Right cardiac atrium (tissue), 5 donors: ENCODE measurements around the gene DENND5A. TPM values are rescaled to one million over a fixed set of nuclear protein-coding genes. Genes with fewer than 3 reads are reported as not detected.
"Not testable (repeated sequence)": the region's sequence is repeated elsewhere in the genome, so short reads cannot be mapped to it uniquely, and the experiment has no call there.

Experiments
- ATAC-seq, 2 donors: fragments of 200-7000 bp; cut with Tn5 transposase; one replicate each; pipeline versions ENCODE4 v1.8.0 to v1.9.1; 2020; ENCODE audit warnings: moderate library complexity in 2 of 2, mild to moderate bottlenecking in 1 of 2
- DNase-seq, 3 donors: peaks; one replicate each; pipeline ENCODE4 v3.0.0-alpha.2; 2020
- H3K27ac ChIP-seq: one replicate; pipeline ENCODE4 v1.5.1; 2013; ENCODE audit warnings: mild to moderate bottlenecking, low read length, control low read depth, moderate library complexity
- H3K27me3 ChIP-seq: one replicate; pipeline ENCODE4 v1.6.1; 2013; ENCODE audit not compliant: control insufficient read depth, insufficient read depth
- H3K4me1 ChIP-seq: one replicate; pipeline ENCODE4 v1.6.1; 2013; ENCODE audit warnings: low read length; ENCODE audit not compliant: control insufficient read depth, insufficient read depth
- H3K4me3 ChIP-seq: one replicate; pipeline ENCODE4 v1.5.1; 2013; ENCODE audit warnings: low read length, control low read depth
- H3K9me3 ChIP-seq: one replicate; pipeline ENCODE4 v1.6.1; 2013; ENCODE audit warnings: low read length; ENCODE audit not compliant: control insufficient read depth
- WGBS: extraction: QIAGEN DNeasy Blood & Tissue Kit; methylation state at CpG from one replicate; pipeline ENCODE4 v1.1.7; 2013; 5-methylcytosine and 5-hydroxymethylcytosine counted together
- intact Hi-C, 4 donors: fragments of 100-400 bp; cut with DNase I; formaldehyde crosslinking; loops; one replicate each; pipeline versions ENCODE4 v1.11.0 to v1.14.0; 2022 to 2023
- polyA plus RNA-seq: library from polyadenylated mRNA; stranded (reverse); fragments of 200-250 nt; gene quantifications from one replicate; pipeline ENCODE4 v1.2.3, GENCODE V29; 2013
- total RNA-seq, 4 donors: library from RNA; stranded (reverse); fragmentation: NEBNext Ultra II Directional; extraction: Animal tissue kit (Norgen Biotek cat#: 25700); gene quantifications; one replicate each; pipeline ENCODE4 v1.2.1, GENCODE V29; 2021
- donor health status: healthy with polysubstance abuse.
- donor health status: DM: no; HTN: yes; CAD: no.
- donor health status: DM: no; HTN: no; CAD: no.
- donor health status: DM: no; HTN: yes; CAD: no; lungs with severe emphysema.
- donor health status: DM: yes; HTN: yes; CAD: no.

DENND5A gene
- total and polyA plus RNA-seq, 5 donors, result 50.6 to 121 (median 88.9) TPM

DNA sequence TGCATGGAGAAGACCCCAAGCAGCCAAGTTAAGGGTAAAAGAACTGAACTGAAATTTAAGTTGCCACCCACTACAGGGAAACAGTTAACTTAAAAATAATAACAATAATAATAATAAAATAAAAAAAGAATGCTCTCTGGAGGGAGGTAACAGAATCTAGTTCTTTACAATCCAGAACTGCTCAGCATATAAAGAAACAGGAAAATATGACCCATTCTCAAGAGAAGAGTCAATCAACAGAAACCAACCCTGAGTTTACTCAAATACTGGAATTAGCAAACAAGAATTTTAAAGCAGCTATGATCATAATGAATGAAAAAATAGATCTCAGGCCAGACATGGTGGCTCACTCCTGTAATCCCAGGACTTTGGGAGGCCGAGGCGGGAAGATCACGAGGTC is 53.8 kb downstream of the DENND5A start:
- H3K4me1 ChIP-seq, result peaks cover 8% of the 10 kb centered on the region
- H3K4me3 ChIP-seq, result no peak overlapping the region
- H3K27ac ChIP-seq, result no peak overlapping the region
- intact Hi-C loops, result no loop called here
- WGBS, result 95% methylated on average over 3 of the region's 3 CpGs
- ATAC-seq, result no peak
- DNase-seq, result no peak
- no peaks in the 10 kb centered on the region for H3K9me3 ChIP-seq
- H3K27me3 ChIP-seq, result no peaks in the 10 kb centered on the region

DNA sequence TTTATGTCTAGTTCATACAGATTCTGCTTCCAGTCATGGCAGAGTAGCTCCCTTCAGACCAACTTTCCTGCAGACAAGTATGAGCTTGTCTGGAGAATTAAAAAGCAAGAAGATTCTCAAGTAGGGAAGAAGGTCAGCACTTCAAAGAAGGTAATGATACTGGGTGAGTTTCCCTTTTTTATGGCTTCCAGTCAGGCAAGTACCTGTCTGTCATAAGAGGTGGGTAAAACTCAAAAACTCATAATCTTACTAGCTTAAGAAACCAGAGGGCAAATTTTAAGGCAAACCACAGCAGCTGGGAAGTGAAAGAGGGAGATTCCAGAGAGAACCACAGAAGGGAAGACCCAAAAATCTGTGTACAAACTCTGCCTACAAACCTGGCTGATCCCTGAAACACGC is 54.2 kb downstream of the DENND5A start:
- ATAC-seq, result no peak

DNA sequence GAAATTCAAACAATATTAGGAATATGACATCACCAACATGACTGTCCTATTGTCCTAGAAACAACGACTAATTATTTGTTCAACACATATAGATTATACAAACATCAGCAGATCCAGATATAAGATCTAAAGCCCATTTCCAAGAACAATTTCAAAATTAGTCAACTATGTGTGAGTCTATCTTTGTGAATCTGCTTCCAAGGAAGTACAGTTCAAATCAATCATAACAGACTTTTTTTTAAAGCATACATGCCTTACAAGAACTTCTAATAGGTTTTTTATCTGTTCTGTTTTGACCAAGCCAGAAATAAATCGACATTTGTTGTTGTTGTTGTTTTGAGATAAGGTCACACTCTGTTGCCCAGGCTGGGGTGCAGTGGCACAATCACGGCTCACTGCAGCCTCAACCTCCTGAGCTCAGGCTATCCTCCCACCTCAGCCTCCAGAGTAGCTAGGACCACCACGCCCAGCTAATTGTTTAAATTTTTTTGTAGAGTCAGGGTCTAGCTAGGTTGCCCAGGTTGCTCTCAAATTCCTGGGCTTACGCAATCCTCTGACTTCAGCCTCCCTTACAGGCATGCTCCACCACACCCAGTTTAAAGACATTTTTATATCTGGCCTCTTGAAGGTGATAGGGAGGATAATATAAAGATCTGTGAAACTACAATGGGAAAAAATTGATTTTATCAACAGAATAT is 54.8 kb downstream of the DENND5A start:
- Histone ChIP-seq H3K4me3 (no peak overlapping the region), H3K27me3 (no peaks in the 10 kb centered on the region), H3K27ac (no peak overlapping the region), H3K9me3 (no peaks in the 10 kb centered on the region), H3K4me1 (peaks cover 8% of the 10 kb centered on the region)
- no peak for ATAC-seq
- 78% methylated on average over 5 of the region's 5 CpGs for WGBS
- no peak for DNase-seq
- intact Hi-C loops, result no loop called here

More for the DNA sequence above, 54.2 kb downstream of the DENND5A start:
- Histone ChIP-seq H3K27me3 (no peaks in the 10 kb centered on the region), H3K4me1 (peaks cover 8% of the 10 kb centered on the region), H3K4me3 (no peak overlapping the region), H3K9me3 (no peaks in the 10 kb centered on the region), H3K27ac (no peak overlapping the region)
- DNase-seq, result no peak
- intact Hi-C loops, result no loop called here
- WGBS, result 98% methylated on average over 1 of the region's 1 CpG

DNA sequence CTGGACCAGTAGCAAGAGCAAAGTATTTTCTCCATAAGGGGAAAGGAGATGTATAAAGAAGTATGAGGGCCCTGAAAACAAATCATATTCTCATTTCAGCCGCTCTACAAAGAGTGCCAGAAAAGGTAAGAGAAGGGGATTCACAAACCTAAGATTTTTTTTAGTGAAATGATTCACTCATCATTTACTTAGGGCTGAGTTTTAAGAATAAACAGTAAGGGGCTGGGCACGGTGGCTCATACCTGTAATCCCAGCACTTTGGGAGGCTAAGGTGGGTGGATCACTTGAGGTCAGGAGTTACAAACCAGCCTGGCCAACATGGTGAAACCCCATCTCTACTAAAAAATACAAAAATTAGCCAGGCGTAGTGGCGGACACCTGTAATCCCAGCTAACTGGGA is 55.5 kb downstream of the DENND5A start:
- intact Hi-C loops, H3K27me3 ChIP-seq, H3K27ac ChIP-seq, DNase-seq, H3K4me1 ChIP-seq, H3K9me3 ChIP-seq, H3K4me3 ChIP-seq, ATAC-seq: not testable (repeated sequence)
- WGBS, result 99% methylated on average over 4 of the region's 4 CpGs

DNA sequence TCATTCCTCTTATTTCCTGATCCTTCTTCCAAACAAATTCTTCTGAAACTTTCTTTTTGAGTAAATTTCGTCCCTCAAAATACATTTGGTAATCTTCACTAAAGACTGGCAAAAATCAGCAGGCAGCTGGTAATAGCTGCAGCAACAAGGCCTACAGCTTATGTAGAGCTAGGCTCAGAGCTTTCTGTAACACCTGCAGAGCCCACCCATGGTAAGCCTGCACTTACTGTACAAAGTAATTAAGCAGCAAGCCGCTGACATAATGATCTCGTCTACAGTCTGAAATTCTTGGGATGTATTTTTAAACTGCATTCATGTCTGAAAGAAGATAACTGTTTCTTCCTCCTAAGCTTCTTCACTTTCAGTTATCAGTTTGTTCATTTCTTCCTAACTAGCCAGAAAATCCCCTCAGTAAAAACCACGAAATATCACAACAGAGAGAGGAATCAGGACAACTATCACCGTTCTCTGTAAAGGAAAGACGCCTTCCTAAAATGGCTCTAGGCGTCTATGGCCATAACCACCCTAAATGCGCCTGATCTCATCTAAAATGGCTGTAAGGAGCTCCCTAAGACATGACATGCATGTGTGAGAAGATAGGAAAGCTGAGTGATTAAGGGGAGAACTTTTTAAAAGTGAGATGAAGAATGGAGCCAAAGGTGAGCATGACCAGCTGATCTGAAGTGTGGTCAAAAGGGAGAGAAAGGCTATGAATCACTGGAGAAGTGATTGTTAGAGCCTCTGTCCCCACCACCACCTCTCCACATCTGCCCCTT is 56.2 kb downstream of the DENND5A start:
- Histone ChIP-seq H3K9me3 (no peaks in the 10 kb centered on the region), H3K4me3 (no peak overlapping the region), H3K27ac (peak overlapping the region; percentile 7), H3K27me3 (no peaks in the 10 kb centered on the region), H3K4me1 (peaks cover 3% of the 10 kb centered on the region)
- ATAC-seq (no peak), DNase-seq (no peak)
- intact Hi-C loops, result no loop called here
- 63% methylated on average over 8 of the region's 8 CpGs for WGBS

DNA sequence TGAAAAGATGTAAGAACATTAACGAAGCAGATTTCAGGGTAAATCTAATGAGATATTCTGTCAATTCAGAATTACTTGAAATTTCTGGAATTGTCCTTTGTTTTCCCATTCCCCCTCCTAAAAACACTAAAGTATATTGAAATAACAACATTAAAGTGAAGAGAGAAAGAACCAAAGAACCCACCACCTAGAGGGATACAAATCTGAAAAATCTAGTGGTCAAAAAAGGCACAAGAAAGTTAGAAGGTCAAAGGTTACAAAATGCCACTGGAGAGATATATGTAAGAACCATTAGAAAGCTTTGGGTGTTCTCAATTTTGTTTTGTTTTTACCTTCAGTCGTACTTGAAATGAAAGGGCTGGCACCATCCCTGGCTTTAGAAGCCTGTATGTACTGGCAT is 57.9 kb downstream of the DENND5A start:
- Histone ChIP-seq H3K27me3 (no peaks in the 10 kb centered on the region), H3K9me3 (no peaks in the 10 kb centered on the region), H3K27ac (no peak overlapping the region), H3K4me3 (no peak overlapping the region), H3K4me1 (peaks cover 3% of the 10 kb centered on the region)
- intact Hi-C loops, result no loop called here
- no peak for DNase-seq
- 83% methylated on average over 2 of the region's 2 CpGs for WGBS
- no peak for ATAC-seq

DNA sequence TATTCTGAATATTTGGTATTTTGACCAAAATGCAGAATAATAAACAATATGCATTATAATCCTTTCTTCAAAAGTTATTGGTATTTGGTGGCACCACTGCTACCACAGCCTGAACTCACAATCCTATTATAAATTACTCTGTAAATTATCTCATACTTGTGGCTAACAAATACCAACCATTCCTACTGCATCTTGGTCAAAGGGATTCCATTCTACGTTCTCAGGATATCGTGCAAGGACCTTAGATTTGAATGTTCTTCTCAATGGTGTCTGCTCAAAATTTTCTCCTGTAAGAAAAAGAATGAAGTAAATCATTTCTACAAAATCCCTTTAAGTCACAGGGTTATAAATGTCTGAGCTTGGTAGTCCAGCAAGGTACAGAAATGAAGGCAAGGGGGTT is 58.7 kb downstream of the DENND5A start:
- DNase-seq, result no peak
- H3K27ac ChIP-seq, result no peak overlapping the region
- ATAC-seq, result no peak
- WGBS, result 52% methylated on average over 2 of the region's 2 CpGs
- no peak overlapping the region for H3K4me3 ChIP-seq
- peaks cover 3% of the 10 kb centered on the region for H3K4me1 ChIP-seq
- no peaks in the 10 kb centered on the region for H3K9me3 ChIP-seq
- H3K27me3 ChIP-seq, result no peaks in the 10 kb centered on the region
- intact Hi-C loops, result no loop called here

DNA sequence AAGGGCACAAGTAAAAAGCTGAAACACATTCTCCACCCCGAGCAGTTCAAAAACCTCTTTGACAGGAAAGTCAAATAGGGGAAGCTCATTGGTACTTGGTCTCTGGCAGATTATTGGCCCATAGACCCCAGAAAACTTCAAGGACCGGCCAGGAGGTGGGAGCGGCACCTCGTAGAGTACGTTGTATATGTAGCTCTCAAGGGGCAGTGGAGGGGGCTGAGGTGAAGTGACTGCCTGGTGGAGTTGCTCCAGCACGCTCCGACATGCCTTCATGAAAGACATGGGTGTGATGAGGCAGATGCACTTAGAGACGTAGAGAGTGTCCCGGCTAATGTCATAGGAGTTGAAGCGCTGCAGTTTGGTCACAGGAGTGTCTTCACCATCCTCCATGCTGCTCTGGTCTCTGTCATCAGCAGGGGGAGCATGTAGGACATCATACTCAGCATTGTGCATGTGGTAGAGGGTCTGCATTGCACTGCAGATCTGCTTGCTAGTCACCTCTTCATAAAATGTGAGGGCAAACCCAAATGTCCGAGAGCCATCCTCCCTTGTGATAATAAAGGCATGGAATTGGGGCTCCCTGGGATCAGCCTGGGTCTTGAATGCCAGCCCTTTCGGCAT is 61.3 kb downstream of the DENND5A start:
- H3K27ac ChIP-seq, result no peak overlapping the region
- WGBS, result 75% methylated on average over 12 of the region's 12 CpGs
- peaks cover 3% of the 10 kb centered on the region for H3K4me1 ChIP-seq
- no peak for DNase-seq
- H3K4me3 ChIP-seq, result no peak overlapping the region
- intact Hi-C loops, result loop anchor here in 1 of 4 donors (2.0 kb wide), 1 partner anchor 25 kb away; no protein-coding TSS in a partner anchor
- H3K27me3 ChIP-seq, result no peaks in the 10 kb centered on the region
- no peaks in the 10 kb centered on the region for H3K9me3 ChIP-seq
- ATAC-seq, result peak; percentile 64 to 67

DNA sequence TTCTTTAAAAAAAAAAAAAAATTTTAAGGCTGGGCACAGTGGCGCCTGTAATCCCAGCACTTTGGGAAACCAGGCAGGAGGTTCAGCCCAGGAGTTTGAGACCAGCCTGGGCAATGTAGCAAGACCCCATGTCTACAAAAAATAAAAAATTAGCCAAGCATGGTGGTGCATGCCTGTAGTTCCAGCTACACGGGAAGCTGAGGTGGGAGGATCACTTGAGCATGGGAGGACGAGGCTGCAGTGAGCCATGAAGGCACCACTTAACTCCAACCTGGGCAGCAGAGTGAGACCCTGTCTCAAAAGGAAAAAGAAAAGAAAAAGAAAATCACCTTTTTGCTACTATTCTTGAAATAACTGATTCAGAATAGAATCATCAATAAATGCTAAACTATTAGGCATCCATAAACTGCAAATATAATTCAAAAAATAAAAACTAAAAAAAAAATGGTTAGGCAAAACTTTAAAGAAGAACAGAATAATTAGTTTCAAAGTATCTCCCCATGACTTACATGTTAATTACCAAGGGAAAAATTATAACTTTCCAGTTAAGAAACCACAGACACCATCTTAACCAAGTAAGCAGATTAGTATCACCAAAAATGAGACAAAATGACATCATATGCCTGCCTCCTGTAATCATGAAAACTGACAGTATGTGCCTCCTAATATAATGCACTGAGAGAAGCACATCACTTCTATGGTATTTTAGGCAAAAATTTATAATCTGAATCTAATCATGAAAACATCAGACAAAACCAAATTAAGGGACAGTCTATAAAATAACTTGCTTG is 63.6 kb downstream of the DENND5A start:
- Histone ChIP-seq H3K4me1 (peaks cover 2% of the 10 kb centered on the region), H3K9me3 (no peaks in the 10 kb centered on the region), H3K27me3 (no peaks in the 10 kb centered on the region), H3K27ac (no peak overlapping the region), H3K4me3 (no peak overlapping the region)
- ATAC-seq, result no peak
- WGBS, result 88% methylated on average over 3 of the region's 3 CpGs
- intact Hi-C loops, result no loop called here
- DNase-seq, result no peak

DNA sequence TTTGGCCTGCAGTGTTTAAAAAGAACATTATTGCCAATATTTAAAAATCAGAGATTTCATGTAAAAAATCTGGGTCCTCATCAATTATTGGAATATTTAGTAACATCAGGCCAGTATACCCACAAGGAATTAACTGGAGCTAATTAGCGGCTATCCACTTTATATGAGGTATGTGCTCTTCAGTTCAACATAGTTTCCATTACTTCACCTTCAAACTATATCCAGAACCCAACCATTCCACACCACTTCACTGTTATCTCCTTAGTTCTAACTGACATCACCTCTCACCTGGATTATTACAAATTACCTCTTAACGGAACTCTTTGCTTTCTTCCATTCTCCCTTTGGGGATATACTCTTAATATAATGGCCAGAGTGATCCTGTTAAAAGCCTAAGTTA is 64.7 kb downstream of the DENND5A start:
- 73% methylated on average over 2 of the region's 2 CpGs for WGBS
- H3K4me3 ChIP-seq, result no peak overlapping the region
- ATAC-seq, result no peak
- DNase-seq, result no peak
- H3K27ac ChIP-seq, result no peak overlapping the region
- intact Hi-C loops, result no loop called here
- no peaks in the 10 kb centered on the region for H3K9me3 ChIP-seq
- H3K27me3 ChIP-seq, result no peaks in the 10 kb centered on the region
- H3K4me1 ChIP-seq, result peaks cover 2% of the 10 kb centered on the region
